HEK293 (cell line): ENCODE results near the gene ENAM.

Experiments
- KLF8 ChIP-seq: fragments of 450-650 bp; formaldehyde crosslinking; IDR thresholded peaks from 2 replicates; pipeline ENCODE4 v1.5.1; 2016; ENCODE audit warnings: missing biosample characterization, missing genetic modification characterization
- SCRT2 ChIP-seq: fragments of 450-650 bp; formaldehyde crosslinking; IDR thresholded peaks from 2 replicates; pipeline ENCODE4 v1.5.1; 2016; ENCODE audit warnings: missing biosample characterization, missing genetic modification characterization
- ZNF133 ChIP-seq: fragments of 450-650 bp; formaldehyde crosslinking; IDR thresholded peaks from 2 replicates; pipeline ENCODE4 v1.5.1; 2016; ENCODE audit warnings: missing biosample characterization, missing genetic modification characterization
- ZNF76 ChIP-seq: fragments of 450-650 bp; formaldehyde crosslinking; IDR thresholded peaks from 2 replicates; pipeline ENCODE4; 2016; ENCODE audit warnings: low read depth, missing biosample characterization, missing genetic modification characterization, borderline replicate concordance
- TF ChIP-seq, protein P1 (sequence below): fragments of 450-650 bp; formaldehyde crosslinking; IDR thresholded peaks from 2 replicates; pipeline ENCODE4 v1.5.1; 2016; ENCODE audit warnings: missing biosample characterization, missing genetic modification characterization
- TF ChIP-seq, protein P2 (sequence below): fragments of 450-650 bp; formaldehyde crosslinking; IDR thresholded peaks from 2 replicates; pipeline ENCODE4 v1.5.1; 2016; ENCODE audit warnings: missing biosample characterization, missing genetic modification characterization, low read depth
- TF ChIP-seq, protein P3 (sequence below): fragments of 450-650 bp; formaldehyde crosslinking; IDR thresholded peaks from 2 replicates; pipeline ENCODE4 v1.5.1; 2016; ENCODE audit warnings: missing biosample characterization, missing genetic modification characterization
- TF ChIP-seq, protein P4 (sequence below): fragments of 450-650 bp; formaldehyde crosslinking; IDR thresholded peaks from 2 replicates; pipeline ENCODE4 v1.5.1; 2016; ENCODE audit warnings: missing biosample characterization, missing genetic modification characterization
- TF ChIP-seq, protein P5 (sequence below): fragments of 450-650 bp; formaldehyde crosslinking; conservative IDR thresholded peaks from 2 replicates; pipeline ENCODE4 v1.5.1; 2016; ENCODE audit warnings: low read depth, missing biosample characterization, missing genetic modification characterization

- TF ChIP-seq, protein P1, sequence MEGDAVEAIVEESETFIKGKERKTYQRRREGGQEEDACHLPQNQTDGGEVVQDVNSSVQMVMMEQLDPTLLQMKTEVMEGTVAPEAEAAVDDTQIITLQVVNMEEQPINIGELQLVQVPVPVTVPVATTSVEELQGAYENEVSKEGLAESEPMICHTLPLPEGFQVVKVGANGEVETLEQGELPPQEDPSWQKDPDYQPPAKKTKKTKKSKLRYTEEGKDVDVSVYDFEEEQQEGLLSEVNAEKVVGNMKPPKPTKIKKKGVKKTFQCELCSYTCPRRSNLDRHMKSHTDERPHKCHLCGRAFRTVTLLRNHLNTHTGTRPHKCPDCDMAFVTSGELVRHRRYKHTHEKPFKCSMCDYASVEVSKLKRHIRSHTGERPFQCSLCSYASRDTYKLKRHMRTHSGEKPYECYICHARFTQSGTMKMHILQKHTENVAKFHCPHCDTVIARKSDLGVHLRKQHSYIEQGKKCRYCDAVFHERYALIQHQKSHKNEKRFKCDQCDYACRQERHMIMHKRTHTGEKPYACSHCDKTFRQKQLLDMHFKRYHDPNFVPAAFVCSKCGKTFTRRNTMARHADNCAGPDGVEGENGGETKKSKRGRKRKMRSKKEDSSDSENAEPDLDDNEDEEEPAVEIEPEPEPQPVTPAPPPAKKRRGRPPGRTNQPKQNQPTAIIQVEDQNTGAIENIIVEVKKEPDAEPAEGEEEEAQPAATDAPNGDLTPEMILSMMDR (tag by site-specific recombination), result no peak
- TF ChIP-seq ZNF76 (tag by site-specific recombination) (no peak), KLF8 (tag by site-specific recombination) (no peak), SCRT2 (tag by site-specific recombination) (no peak), ZNF133 (tag by site-specific recombination) (no peak)
- TF ChIP-seq, protein P2, sequence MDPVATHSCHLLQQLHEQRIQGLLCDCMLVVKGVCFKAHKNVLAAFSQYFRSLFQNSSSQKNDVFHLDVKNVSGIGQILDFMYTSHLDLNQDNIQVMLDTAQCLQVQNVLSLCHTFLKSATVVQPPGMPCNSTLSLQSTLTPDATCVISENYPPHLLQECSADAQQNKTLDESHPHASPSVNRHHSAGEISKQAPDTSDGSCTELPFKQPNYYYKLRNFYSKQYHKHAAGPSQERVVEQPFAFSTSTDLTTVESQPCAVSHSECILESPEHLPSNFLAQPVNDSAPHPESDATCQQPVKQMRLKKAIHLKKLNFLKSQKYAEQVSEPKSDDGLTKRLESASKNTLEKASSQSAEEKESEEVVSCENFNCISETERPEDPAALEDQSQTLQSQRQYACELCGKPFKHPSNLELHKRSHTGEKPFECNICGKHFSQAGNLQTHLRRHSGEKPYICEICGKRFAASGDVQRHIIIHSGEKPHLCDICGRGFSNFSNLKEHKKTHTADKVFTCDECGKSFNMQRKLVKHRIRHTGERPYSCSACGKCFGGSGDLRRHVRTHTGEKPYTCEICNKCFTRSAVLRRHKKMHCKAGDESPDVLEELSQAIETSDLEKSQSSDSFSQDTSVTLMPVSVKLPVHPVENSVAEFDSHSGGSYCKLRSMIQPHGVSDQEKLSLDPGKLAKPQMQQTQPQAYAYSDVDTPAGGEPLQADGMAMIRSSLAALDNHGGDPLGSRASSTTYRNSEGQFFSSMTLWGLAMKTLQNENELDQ, result no peak
- TF ChIP-seq, protein P3, sequence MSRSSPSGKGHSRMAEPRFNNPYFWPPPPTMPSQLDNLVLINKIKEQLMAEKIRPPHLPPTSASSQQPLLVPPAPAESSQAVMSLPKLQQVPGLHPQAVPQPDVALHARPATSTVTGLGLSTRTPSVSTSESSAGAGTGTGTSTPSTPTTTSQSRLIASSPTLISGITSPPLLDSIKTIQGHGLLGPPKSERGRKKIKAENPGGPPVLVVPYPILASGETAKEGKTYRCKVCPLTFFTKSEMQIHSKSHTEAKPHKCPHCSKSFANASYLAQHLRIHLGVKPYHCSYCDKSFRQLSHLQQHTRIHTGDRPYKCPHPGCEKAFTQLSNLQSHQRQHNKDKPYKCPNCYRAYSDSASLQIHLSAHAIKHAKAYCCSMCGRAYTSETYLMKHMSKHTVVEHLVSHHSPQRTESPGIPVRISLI (tag by site-specific recombination), result no peak
- TF ChIP-seq, protein P4, sequence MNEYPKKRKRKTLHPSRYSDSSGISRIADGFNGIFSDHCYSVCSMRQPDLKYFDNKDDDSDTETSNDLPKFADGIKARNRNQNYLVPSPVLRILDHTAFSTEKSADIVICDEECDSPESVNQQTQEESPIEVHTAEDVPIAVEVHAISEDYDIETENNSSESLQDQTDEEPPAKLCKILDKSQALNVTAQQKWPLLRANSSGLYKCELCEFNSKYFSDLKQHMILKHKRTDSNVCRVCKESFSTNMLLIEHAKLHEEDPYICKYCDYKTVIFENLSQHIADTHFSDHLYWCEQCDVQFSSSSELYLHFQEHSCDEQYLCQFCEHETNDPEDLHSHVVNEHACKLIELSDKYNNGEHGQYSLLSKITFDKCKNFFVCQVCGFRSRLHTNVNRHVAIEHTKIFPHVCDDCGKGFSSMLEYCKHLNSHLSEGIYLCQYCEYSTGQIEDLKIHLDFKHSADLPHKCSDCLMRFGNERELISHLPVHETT, result no peak
- TF ChIP-seq, protein P5, sequence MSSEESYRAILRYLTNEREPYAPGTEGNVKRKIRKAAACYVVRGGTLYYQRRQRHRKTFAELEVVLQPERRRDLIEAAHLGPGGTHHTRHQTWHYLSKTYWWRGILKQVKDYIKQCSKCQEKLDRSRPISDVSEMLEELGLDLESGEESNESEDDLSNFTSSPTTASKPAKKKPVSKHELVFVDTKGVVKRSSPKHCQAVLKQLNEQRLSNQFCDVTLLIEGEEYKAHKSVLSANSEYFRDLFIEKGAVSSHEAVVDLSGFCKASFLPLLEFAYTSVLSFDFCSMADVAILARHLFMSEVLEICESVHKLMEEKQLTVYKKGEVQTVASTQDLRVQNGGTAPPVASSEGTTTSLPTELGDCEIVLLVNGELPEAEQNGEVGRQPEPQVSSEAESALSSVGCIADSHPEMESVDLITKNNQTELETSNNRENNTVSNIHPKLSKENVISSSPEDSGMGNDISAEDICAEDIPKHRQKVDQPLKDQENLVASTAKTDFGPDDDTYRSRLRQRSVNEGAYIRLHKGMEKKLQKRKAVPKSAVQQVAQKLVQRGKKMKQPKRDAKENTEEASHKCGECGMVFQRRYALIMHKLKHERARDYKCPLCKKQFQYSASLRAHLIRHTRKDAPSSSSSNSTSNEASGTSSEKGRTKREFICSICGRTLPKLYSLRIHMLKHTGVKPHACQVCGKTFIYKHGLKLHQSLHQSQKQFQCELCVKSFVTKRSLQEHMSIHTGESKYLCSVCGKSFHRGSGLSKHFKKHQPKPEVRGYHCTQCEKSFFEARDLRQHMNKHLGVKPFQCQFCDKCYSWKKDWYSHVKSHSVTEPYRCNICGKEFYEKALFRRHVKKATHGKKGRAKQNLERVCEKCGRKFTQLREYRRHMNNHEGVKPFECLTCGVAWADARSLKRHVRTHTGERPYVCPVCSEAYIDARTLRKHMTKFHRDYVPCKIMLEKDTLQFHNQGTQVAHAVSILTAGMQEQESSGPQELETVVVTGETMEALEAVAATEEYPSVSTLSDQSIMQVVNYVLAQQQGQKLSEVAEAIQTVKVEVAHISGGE (tag by site-specific recombination), result no peak
Measured at GRCh38 chr4:70651864-70652506, 23.4 kb downstream of the ENAM start.
